ENCODE data around the gene TMEM204.

TMEM204 gene

GRCh38 chr16:1534021-1535020, 855 bp downstream of the TMEM204 start:
- Histone ChIP-seq H3K4me3 (ENCODE audit: low read depth, low read length) (peak overlapping the region; percentile 68), H3K9me3 (no peaks in the 10 kb centered on the region), H3K4me1 (peaks cover 36% of the 10 kb centered on the region), H3K36me3 (peaks cover 2% of the 10 kb centered on the region), H3K27me3 (no peaks in the 10 kb centered on the region)
- DNase-seq, result peak; percentile 51
- peak; percentile 14; the same call in 1 of the 2 replicates for TF ChIP-seq CTCF (IDR thresholded peaks at IDR 0.05; ENCODE audit: low read depth, low read length)

- H3K27me3 ChIP-seq, result no peaks in the 10 kb centered on the region
- H3K4me1 ChIP-seq, result peaks cover 38% of the 10 kb centered on the region
- H3K4me3 ChIP-seq (ENCODE audit: low read depth, low read length), result peak overlapping the region; percentile 68
- peak; percentile 20 for DNase-seq
- TF ChIP-seq CTCF (IDR thresholded peaks at IDR 0.05; ENCODE audit: low read depth, low read length), result no peak
- peaks cover 3% of the 10 kb centered on the region for H3K36me3 ChIP-seq
- H3K9me3 ChIP-seq, result no peaks in the 10 kb centered on the region
These were observed 2.2 kb downstream of the TMEM204 start for GRCh38 chr16:1535391-1536291.

DNA sequence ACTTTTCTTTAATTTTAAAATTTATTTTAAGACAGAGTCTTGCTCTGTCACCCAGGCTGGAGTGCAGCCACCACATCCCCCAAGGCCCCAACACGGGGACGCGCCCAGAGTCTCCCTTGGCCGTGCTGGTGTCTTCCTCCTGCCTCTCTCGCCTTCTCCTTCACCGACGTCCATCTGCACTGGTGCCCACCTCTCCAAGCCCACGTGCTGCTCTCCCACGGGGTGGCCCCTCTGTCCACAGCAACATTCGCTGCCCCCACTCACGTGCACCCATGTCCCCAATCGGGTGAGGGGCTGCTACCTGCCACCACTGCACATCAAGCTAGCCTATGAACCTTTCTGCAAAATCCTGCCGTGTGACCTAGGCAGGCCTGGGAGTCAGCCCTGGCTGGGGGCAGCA, 3.1 kb downstream of the TMEM204 start:
- Histone ChIP-seq H3K9me3 (no peaks in the 10 kb centered on the region), H3K4me3 (ENCODE audit: low read depth, low read length) (no peak overlapping the region), H3K4me1 (peaks cover 28% of the 10 kb centered on the region), H3K36me3 (peaks cover 3% of the 10 kb centered on the region), H3K27me3 (no peaks in the 10 kb centered on the region)
- no peak for TF ChIP-seq CTCF (IDR thresholded peaks at IDR 0.05; ENCODE audit: low read depth, low read length)
- DNase-seq, result peak; percentile 2

- H3K36me3 ChIP-seq, result peaks cover 3% of the 10 kb centered on the region
- TF ChIP-seq CTCF (IDR thresholded peaks at IDR 0.05; ENCODE audit: low read depth, low read length), result no peak
- peaks cover 23% of the 10 kb centered on the region for H3K4me1 ChIP-seq
- no peaks in the 10 kb centered on the region for H3K27me3 ChIP-seq
- no peaks in the 10 kb centered on the region for H3K9me3 ChIP-seq
- no peak overlapping the region for H3K4me3 ChIP-seq (ENCODE audit: low read depth, low read length)
- peak; percentile 12 for DNase-seq
These were observed 3.7 kb downstream of the TMEM204 start for GRCh38 chr16:1537138-1537577.

DNA sequence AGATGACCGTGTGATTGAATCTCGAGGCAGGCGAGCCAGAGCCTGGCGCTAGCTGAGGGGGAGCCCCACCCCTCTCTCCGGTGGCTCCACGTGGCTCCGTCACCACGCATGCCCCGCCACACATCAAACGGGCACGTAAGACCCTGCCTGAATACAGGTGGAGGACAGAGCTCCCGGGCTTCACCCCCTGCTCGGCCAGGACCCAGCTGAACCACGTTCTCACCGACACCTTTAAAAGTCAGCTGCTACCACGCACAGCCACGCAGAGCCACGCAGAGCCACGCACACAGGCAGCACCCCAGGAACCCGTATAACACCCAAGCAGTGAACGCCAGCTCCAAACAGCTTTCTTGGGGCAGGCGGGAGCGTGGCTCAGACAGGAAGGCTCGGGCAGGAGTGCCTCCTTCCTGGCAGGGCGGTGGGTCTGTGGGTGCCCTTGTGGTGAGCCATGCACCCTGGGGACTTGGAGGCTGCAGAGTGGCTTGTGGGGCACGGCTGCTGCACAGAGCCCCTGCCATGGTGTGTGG, 4.4 kb downstream of the TMEM204 start:
- TF ChIP-seq CTCF (IDR thresholded peaks at IDR 0.05; ENCODE audit: low read depth, low read length), result no peak
- H3K4me1 ChIP-seq, result peaks cover 16% of the 10 kb centered on the region
- peaks cover 6% of the 10 kb centered on the region for H3K36me3 ChIP-seq
- H3K9me3 ChIP-seq, result no peaks in the 10 kb centered on the region
- no peak overlapping the region for H3K4me3 ChIP-seq (ENCODE audit: low read depth, low read length)
- peak; percentile 3 for DNase-seq
- H3K27me3 ChIP-seq, result no peaks in the 10 kb centered on the region
